CD4-positive, alpha-beta T cell treated with Interleukin-21 for 1 hour (primary cell): Measurements from ENCODE around the gene TTC8.
"Not testable (repeated sequence)": the region's sequence is repeated elsewhere in the genome, so short reads cannot be mapped to it uniquely, and the experiment has no call there.

Experiments
- DNase-seq: peaks from one replicate; pipeline ENCODE4 v3.0.0-alpha.2; 2020

TTC8 gene

GRCh38 chr14:88824314-88825077 lies at the start of gene TTC8:
Gene TTC8, plus strand, starts transcription at chr14:88824651. Its CDS starts 57 bp downstream, at chr14:88824708.
- DNase-seq: peak; percentile 85

- no peak for DNase-seq
These were observed 48.9 kb upstream of the TTC8 start for GRCh38 chr14:88775532-88775931.

DNA sequence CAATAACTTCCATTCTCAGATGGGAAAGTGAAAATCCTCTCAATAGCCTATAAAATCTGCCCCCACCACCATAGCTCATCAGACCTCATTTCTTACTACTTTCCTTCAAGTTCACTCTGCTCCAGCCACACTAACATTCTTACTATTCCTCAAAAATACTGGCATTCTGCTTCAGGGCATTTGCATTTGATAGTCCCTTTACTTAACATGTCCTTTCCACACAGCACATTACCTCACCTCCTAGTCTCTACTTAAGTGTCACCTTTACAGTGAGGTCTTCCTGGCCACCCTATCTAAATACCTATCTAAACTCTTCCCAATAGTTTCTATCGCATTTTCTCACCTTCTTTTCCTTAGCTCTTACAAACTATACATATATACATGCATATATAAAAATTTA lies 38.5 kb upstream of the TTC8 start:
- no peak for DNase-seq

GRCh38 chr14:88786715-88787114 lies 37.7 kb upstream of the TTC8 start:
- DNase-seq: no peak

- not testable (repeated sequence) for DNase-seq
These were observed 34.9 kb upstream of the TTC8 start for GRCh38 chr14:88789573-88789972.

GRCh38 chr14:88790501-88791251 lies 33.8 kb upstream of the TTC8 start:
- no peak for DNase-seq

- DNase-seq: no peak
These were observed 33.2 kb upstream of the TTC8 start for GRCh38 chr14:88791252-88791621.

GRCh38 chr14:88791629-88792472 lies 32.6 kb upstream of the TTC8 start:
- DNase-seq: no peak

GRCh38 chr14:88792473-88793258 lies 31.8 kb upstream of the TTC8 start, which contains the start of gene EML5:
Gene EML5, minus strand, starts transcription at chr14:88792953. Its CDS starts 450 bp downstream, at chr14:88792503.
- DNase-seq: peak; percentile 86

DNA sequence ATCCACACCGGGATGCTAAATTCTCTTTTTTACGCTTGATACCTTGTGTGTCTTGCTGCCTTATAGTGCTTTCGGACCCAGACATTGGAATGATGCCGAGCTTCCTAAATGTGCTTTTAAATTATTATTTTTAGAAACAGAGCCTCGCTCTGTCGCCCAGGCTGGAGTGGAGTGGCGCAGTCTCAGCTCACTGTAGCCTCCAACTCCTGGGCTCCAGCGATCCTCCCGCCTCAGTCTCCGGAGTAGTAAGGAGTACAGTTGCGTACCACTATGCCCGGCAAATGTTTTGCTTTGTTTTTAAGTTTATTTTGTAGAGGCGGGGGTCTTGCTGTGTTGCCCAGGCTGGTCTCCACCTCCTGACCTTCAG lies 31.2 kb upstream of the TTC8 start:
- DNase-seq: no peak

GRCh38 chr14:88798156-88798555 lies 26.3 kb upstream of the TTC8 start:
- DNase-seq: no peak

- DNase-seq: no peak
These were observed 24.9 kb upstream of the TTC8 start for GRCh38 chr14:88799522-88799921.

GRCh38 chr14:88802596-88802995 lies 21.9 kb upstream of the TTC8 start:
- DNase-seq: no peak

- no peak for DNase-seq
These were observed 20.4 kb upstream of the TTC8 start for GRCh38 chr14:88804035-88804434.

- no peak for DNase-seq
These were observed 20.0 kb upstream of the TTC8 start for GRCh38 chr14:88804477-88804876.

DNA sequence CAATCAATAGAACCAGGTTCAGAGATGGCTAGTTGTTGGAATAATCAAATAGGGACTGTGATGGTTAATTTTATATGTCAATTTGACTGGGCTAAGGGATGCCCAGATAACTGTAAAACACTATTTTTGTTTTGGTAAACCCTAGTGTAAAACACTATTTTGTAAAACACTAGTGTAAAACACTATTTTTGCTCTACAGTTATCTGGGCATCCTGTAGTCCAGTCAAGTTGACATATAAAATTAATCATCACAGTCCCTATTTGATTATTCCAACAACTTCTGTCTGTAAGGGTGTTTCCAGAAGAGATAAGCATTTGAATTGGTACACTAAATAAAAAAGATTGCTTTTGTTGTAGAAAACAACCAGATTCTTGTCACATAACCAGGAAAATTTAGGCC lies 16.1 kb upstream of the TTC8 start:
- no peak for DNase-seq

DNA sequence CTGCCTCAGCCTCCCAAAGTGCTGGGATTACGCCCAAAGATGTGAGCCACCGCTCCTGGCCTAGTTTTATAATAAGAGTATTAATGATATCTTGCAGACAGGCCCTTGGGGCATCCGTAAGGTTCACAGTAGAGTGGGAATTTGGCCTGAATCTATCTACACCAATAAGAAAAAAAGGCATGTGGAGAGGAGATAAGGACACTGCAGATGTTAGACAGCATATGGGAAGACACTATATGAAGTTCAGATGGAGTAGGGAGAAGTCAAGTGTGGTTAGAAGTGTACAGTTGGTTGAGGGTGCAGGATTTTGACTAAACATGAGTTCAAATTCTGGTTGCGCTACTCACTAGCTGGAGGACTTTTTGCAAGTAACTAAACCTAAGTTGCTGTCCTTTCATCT lies 8.5 kb upstream of the TTC8 start:
- no peak for DNase-seq

DNA sequence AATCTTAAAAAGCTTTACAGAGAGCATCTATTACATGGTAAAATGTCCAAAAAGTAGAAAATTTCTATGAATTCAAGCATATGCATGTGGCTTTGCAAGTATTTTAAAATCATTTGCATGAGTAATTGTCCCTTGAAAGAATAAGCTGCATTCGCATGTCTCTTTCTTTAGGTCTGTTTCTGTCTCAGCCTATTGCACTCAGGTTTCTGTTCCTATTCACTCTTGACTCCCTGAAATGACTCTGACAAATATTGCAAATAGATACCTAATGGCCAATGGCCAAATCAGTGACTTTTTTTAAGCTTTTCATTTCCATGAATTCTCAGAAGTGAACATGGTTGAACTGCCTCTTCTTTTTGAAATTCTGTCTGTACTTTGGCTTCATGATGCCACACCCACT lies 6.4 kb upstream of the TTC8 start:
- DNase-seq: no peak

DNA sequence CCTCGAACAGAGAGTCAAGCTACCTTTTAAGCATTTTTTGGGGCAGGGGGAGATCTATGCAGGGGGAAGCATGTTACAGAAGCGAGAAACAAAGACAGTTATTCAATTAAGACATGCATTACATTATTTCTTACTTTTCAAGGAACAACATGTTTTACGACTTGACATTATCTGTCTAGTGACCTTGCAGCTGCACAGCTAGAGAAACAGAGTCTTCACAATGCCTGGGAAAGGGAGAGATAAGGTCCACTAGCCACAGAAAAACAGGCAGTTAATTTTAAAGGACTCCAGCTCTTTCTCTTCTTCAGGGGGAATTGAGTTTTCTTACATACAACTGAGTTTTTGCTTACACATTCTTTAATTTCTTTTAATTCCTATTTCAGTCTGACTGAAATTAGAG lies 4.8 kb upstream of the TTC8 start:
- DNase-seq: not testable (repeated sequence)

DNA sequence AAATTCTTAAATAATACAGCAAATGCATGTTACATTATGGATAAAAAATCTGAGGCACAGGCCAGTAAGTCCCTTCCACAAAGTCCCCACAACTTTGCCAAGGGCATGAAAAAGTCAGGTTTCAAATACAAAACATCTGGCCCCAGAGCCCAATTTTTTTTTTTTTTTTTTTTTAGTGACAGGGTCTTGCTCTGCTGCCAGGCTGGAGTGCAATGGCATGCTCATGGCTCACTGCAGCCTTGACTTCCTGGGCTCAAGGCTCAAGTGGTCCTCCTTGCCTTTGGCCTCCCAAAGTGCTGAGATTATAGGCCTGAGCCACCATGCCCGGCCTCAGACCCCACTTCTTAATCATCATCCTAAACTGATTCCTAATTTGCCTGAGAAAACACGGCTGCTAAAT lies 3.1 kb upstream of the TTC8 start:
- no peak for DNase-seq

DNA sequence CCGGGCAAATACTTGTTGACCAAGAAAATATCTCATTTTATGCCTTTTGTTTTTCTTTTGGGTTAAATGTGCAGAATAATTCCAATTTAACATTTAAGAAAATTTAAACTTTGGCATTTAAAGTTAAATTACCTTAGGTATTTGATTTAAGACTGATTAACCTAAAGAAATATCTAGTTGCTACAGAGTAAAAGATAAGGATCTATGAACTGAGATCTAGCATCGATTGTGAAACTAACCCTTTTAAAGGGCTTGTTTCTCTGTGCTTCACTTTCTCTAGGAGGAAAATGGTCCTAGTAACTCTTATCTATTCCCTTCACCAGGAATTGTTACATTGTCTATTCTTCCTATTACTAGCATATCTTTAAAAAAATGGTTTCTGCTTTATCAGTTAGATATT lies 2.6 kb upstream of the TTC8 start:
- DNase-seq: no peak

- DNase-seq: no peak
These were observed 510 bp upstream of the TTC8 start for GRCh38 chr14:88823968-88824313.

- DNase-seq: no peak
These were observed 617 bp downstream of the TTC8 start for GRCh38 chr14:88825078-88825458.
